ENCODE results near the gene CNOT1.

DNA sequence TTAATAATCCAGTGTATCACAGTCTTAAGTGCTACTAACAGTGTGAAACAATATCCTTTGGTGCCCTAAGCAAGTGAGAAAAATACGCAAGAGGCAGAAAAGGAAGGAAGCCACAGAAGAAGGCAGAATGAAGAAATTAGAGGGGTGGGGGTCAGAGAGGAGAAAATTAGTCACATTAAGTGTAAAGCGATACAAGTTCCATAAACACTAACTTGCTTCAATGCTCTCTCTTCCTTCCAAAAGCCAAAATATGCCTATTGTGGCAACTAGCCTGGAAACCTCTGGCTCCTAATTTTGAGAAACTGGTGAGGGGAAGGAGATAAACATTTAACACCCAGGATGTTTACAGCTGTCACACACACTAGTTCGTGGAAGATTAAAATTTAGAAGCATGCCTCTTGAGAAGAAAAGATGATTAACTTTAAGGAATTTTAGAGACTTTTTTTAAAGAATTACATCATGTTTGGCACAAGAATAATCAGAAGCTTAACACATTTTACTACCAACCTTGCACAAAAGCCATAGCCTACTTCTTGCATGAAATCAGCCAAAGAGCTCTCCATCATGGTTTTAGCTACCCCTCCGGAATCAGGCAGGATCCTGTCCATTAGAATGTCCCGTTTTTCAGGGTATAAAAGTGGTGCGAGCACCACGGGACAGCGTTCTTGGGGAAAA lies 44.7 kb downstream of the CNOT1 start:
- no peak for TF ChIP-seq POLR2A (IDR thresholded peaks at IDR 0.05)
- TF ChIP-seq, protein P1, sequence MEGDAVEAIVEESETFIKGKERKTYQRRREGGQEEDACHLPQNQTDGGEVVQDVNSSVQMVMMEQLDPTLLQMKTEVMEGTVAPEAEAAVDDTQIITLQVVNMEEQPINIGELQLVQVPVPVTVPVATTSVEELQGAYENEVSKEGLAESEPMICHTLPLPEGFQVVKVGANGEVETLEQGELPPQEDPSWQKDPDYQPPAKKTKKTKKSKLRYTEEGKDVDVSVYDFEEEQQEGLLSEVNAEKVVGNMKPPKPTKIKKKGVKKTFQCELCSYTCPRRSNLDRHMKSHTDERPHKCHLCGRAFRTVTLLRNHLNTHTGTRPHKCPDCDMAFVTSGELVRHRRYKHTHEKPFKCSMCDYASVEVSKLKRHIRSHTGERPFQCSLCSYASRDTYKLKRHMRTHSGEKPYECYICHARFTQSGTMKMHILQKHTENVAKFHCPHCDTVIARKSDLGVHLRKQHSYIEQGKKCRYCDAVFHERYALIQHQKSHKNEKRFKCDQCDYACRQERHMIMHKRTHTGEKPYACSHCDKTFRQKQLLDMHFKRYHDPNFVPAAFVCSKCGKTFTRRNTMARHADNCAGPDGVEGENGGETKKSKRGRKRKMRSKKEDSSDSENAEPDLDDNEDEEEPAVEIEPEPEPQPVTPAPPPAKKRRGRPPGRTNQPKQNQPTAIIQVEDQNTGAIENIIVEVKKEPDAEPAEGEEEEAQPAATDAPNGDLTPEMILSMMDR (IDR thresholded peaks at IDR 0.05), result no peak
